ENCODE data around the gene COL4A3. TPM values are rescaled to one million over a fixed set of nuclear protein-coding genes. Genes with fewer than 3 reads are reported as not detected.

Gene COL4A3
- total RNA-seq, 3 donors from 2014 or later: 0.16 to 0.36 (median 0.32) TPM

Other genes starting within 250 kb of the COL4A3 start
- 1 to 10 TPM in 2 of 3 donors, under 1 TPM in 1; 0.44 to 1.2 (median 1.1) TPM for gene COL4A4, start 419 bp upstream of the COL4A3 start, total RNA-seq
- 10 to 100 TPM; 73.3 to 80.2 (median 77.0) TPM for gene MFF, start 160.6 kb downstream of the COL4A3 start, total RNA-seq
- gene TM4SF20, start 214.7 kb downstream of the COL4A3 start, total RNA-seq: 10 to 100 TPM in 1 of 3 donors, 1 to 10 TPM in 2; 3.9 to 12.6 (median 9.1) TPM
- not detected for gene SCYGR1, start 223.3 kb downstream of the COL4A3 start, total RNA-seq

Data from mucosa of descending colon (tissue), 3 donors.